OCI-LY3 (cell line): ENCODE measurements around the gene MPRIP.
"Not testable (repeated sequence)": the region's sequence is repeated elsewhere in the genome, so short reads cannot be mapped to it uniquely, and the experiment has no call there.

Experiments
- H2AFZ ChIP-seq: fragments of 200-600, 300-600 bp; shearing (Covaris generic); 2 replicates; pipeline ENCODE4 v1.6.0; 2014; ENCODE audit warnings: antibody characterized with exemption, low read depth, low read length
- H3K27ac ChIP-seq: fragments of 200-600, 300-600 bp; sonication (generic); 2 replicates; pipeline ENCODE4 v1.5.1; 2014; ENCODE audit warnings: mild to moderate bottlenecking, low read length, moderate library complexity, mixed read lengths
- H3K27me3 ChIP-seq: fragments of 200-600, 300-600 bp; sonication (generic); 2 replicates; pipeline ENCODE4 v1.6.1; 2014; ENCODE audit warnings: low read depth, low read length, mixed read lengths
- H3K36me3 ChIP-seq: fragments of 200-600, 300-600 bp; sonication (generic); replicated peaks from 2 replicates; pipeline ENCODE3; 2014; ENCODE audit warnings: low read depth, low read length, mixed read lengths
- H3K4me1 ChIP-seq: fragments of 300-600, 200-600 bp; sonication (generic); 2 replicates; pipeline ENCODE4 v1.6.1; 2014; ENCODE audit warnings: low read length, mixed read lengths
- H3K4me2 ChIP-seq: fragments of 200-600, 300-600 bp; sonication (generic); 2 replicates; pipeline ENCODE4 v1.6.1; 2014; ENCODE audit warnings: low read length, mixed read lengths
- H3K4me3 ChIP-seq: fragments of 300-600, 200-600 bp; sonication (generic); 2 replicates; pipeline ENCODE4 v1.5.1; 2014; ENCODE audit warnings: antibody characterized with exemption, mild to moderate bottlenecking, low read length, moderate library complexity
- H3K79me2 ChIP-seq: fragments of 300-600, 200-600 bp; shearing (Covaris generic); 2 replicates; pipeline ENCODE4 v1.6.1; 2014; ENCODE audit warnings: mild to moderate bottlenecking, low read length, mixed read lengths
- H3K9ac ChIP-seq: fragments of 300-600, 200-600 bp; shearing (Covaris generic); 2 replicates; pipeline ENCODE4 v1.6.0; 2014; ENCODE audit warnings: mild to moderate bottlenecking, low read length, moderate library complexity
- H3K9me3 ChIP-seq: fragments of 200-600, 300-600 bp; shearing (Covaris generic); 2 replicates; pipeline ENCODE4 v1.6.1; 2014; ENCODE audit warnings: low read length, mixed read lengths; ENCODE audit not compliant: insufficient read depth
- H4K20me1 ChIP-seq: fragments of 200-600, 300-600 bp; sonication (generic); 2 replicates; pipeline ENCODE4 v1.6.1; 2016; ENCODE audit warnings: low read length, mixed read lengths; ENCODE audit not compliant: insufficient read depth
- EZH2phosphoT487 ChIP-seq: fragments of 200-600 bp; shearing (Covaris generic); IDR thresholded peaks from 2 replicates; pipeline ENCODE4 v1.6.1; 2018; ENCODE audit warnings: antibody characterized with exemption, mixed run types, low read depth
- TF ChIP-seq, protein P1 (sequence below): fragments of 200-600, 300-600 bp; sonication (generic); IDR thresholded peaks from 2 replicates; pipeline ENCODE4 v1.5.1; 2014; ENCODE audit warnings: antibody characterized with exemption, low read length, low read depth

MPRIP gene

DNA sequence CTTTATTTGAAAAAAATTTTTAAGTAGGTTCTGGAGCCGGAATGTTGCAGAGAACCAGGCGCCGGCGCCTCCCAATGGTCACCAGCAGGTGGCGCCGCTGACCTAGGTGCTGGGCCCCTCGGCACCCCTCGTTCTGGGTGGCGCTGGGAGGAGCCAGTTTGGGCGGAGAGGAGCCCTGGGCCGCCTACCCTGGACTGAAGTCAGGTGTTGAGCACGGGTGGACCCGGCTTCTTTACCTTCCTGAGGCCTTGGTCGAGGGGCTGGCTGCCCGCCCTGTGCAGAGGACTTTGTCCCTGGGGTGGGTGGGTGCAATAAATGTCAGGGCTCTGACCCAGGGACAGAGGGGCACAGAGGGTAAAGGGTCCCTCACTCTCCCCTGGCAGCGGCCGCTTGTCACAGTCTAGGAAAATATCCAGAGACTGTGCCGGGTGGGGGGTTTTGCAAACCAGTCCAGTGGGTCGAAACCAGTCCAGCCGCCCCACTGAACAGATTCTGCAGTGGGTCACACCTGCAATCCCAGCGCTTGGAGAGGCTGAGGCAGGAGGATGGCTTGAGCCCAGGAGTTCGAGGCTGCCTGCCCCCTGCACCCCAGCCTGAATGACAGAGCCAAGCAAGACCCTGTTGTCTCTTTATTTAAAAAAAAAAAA, 40.3 kb upstream of the MPRIP start:
- peak overlapping the region; percentile 30; the same call in 1 of the 2 replicates for H2AFZ ChIP-seq
- no peaks in the 10 kb centered on the region for H3K36me3 ChIP-seq
- no peak for TF ChIP-seq EZH2phosphoT487
- TF ChIP-seq, protein P1, sequence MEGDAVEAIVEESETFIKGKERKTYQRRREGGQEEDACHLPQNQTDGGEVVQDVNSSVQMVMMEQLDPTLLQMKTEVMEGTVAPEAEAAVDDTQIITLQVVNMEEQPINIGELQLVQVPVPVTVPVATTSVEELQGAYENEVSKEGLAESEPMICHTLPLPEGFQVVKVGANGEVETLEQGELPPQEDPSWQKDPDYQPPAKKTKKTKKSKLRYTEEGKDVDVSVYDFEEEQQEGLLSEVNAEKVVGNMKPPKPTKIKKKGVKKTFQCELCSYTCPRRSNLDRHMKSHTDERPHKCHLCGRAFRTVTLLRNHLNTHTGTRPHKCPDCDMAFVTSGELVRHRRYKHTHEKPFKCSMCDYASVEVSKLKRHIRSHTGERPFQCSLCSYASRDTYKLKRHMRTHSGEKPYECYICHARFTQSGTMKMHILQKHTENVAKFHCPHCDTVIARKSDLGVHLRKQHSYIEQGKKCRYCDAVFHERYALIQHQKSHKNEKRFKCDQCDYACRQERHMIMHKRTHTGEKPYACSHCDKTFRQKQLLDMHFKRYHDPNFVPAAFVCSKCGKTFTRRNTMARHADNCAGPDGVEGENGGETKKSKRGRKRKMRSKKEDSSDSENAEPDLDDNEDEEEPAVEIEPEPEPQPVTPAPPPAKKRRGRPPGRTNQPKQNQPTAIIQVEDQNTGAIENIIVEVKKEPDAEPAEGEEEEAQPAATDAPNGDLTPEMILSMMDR: peak; percentile 81
- H3K9ac ChIP-seq: no peak overlapping the region
- H3K4me2 ChIP-seq: peak overlapping the region; percentile 64
- no peaks in the 10 kb centered on the region for H4K20me1 ChIP-seq
- H3K9me3 ChIP-seq: no peaks in the 10 kb centered on the region
- H3K4me3 ChIP-seq: peak overlapping the region; percentile 58
- peaks cover 7% of the 10 kb centered on the region; the same call in 1 of the 2 replicates for H3K4me1 ChIP-seq
- no peak overlapping the region for H3K27ac ChIP-seq
- no peaks in the 10 kb centered on the region for H3K27me3 ChIP-seq
- H3K79me2 ChIP-seq: no peaks in the 10 kb centered on the region

DNA sequence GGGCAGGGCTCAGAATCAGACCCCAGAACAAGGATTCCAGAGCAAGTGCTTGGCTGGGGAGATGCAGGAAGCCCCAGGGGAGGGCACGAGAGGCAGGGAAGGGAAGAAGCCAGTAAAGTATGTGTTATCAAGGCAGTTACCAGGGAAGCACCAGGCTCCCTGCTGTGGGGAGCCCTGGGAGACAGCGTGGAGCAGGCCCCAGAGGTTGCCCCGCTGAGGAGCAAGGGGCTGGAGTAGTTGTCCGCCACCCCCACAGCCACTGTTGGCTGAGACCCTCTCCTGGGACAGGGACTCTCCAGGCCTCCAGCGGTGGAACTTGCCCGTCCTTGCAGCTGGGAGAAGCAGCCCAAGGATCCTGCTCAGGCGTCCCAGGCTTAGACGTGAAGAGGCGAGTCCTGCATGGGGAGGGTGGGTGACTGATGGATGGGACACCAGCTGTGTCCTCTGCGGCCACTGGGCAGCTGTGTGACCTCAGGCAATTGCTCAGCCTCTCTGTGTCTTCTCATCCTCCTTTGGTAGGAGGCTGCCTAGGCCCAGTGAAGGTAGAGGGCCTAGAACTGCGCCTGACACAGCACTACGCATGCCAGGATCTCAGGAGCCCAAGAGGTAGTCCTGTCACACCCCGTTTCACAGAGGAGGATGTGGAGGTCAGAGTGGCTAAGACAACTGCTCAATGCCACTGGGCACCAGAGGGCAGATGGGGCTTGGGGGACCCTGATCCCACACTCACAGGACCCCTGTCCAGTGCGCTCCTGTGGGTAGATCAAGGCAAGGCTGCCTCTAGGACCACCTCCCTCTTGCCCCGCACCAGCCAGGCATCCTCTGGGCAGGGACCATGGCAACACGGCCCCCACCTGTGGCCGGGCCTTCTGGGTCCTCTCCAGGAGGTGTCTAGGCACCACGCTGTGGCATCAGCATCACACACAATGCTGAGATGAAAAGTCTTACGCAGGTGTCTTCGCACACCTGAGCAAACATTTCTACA, 39.2 kb upstream of the MPRIP start:
- H3K36me3 ChIP-seq, H3K27me3 ChIP-seq, H3K79me2 ChIP-seq, H2AFZ ChIP-seq, H3K4me3 ChIP-seq, H3K4me1 ChIP-seq, H3K9ac ChIP-seq, H3K4me2 ChIP-seq, H3K9me3 ChIP-seq, H4K20me1 ChIP-seq, H3K27ac ChIP-seq: not testable (repeated sequence)

DNA sequence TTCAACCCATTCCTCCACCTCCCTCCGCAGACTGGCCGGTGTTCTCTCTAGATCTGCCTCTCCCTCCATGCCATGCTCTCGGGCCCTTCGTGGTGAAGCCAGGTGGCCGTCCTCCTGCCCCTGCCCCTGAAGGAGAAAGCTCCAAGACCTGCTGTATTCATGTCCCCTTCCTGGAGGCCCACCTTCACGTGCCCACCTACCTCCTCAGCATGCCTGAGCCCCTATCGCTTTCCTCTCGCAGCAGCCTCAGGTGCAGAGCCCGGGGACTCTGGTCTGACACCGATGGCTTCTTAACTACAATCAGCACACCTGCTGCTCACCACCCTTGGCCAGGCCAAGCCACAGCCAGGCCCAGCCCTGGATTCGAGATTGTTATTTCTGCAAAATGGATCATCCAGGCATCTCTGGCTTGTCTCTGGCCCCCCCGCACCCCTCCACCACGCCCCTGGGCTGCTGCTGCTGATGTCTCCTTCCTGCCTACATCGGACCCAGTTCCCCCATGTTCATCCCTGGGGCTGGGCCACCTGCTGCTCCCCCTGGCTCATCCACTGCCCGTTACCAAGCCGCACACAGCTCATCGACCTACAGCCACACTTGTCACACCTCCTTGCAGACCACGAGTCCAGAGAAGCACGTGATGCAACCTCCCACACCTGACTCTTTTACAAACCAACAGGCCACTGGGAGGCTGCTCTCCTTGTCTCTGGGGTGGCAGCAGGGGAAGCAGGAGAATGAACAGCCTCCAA, 37.8 kb upstream of the MPRIP start:
- no peak overlapping the region for H3K4me2 ChIP-seq
- H3K4me1 ChIP-seq: peaks cover 7% of the 10 kb centered on the region; the same call in 1 of the 2 replicates
- H3K36me3 ChIP-seq: no peaks in the 10 kb centered on the region
- H3K27me3 ChIP-seq: no peaks in the 10 kb centered on the region
- H2AFZ ChIP-seq: no peak overlapping the region
- no peak overlapping the region for H3K9ac ChIP-seq
- H3K4me3 ChIP-seq: no peak overlapping the region
- TF ChIP-seq, protein P1: no peak
- no peak for TF ChIP-seq EZH2phosphoT487
- H3K9me3 ChIP-seq: no peaks in the 10 kb centered on the region
- H4K20me1 ChIP-seq: no peaks in the 10 kb centered on the region
- no peaks in the 10 kb centered on the region for H3K79me2 ChIP-seq
- no peak overlapping the region for H3K27ac ChIP-seq

DNA sequence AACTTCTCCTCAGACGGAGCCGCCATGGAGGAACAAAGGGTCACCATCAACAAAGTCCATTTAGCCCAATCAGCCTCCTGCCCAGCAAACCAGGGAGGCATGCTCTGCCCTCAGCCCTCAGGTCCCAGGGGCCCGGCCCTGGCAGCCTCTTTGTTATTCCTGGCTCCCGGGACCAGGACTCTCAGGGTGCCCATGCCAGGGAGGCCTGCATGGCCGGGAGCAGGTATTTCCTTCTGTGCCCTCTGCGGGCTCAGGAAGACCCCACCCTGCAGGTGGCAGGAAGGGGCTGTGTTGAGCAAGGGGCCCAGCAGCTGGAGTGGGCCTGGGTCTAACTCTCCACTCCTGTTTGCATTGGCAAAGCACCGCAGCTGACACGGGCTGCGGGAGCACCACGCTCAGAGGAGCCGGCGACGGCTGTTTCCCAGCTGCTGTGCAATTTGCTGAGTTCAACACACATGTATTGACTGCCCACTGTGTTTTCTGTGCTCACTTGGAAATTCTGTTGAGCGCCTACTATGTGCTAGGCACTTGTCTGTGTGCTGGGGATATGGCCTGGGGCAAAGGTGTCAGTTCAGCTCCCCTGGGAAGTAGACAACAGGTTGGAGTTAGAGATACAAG, 37.2 kb upstream of the MPRIP start:
- H3K9ac ChIP-seq, H2AFZ ChIP-seq, H3K4me3 ChIP-seq, H3K9me3 ChIP-seq, H3K27me3 ChIP-seq, H3K4me2 ChIP-seq, H4K20me1 ChIP-seq, H3K27ac ChIP-seq, H3K79me2 ChIP-seq, H3K4me1 ChIP-seq, H3K36me3 ChIP-seq: not testable (repeated sequence)

DNA sequence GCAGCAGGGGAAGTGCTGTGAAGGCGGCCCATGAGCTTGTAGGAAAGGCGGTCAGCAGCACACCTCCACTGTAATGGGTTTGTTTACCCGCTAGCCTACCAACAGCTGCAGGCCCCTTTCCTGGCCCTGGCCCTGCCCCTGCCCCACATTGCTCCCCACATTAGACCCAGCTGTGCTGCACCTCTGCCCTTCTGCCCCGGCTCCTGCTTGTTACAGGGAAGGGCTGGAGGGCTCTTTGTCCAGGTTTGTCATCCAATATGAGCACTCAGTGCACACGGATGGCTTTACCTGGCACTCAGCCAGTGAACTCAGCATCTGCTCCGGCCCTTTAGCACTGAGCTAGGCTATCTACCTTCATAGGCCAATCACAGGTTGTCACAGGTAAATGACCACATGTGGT, 34.4 kb upstream of the MPRIP start:
- H3K27ac ChIP-seq: not testable (repeated sequence)

DNA sequence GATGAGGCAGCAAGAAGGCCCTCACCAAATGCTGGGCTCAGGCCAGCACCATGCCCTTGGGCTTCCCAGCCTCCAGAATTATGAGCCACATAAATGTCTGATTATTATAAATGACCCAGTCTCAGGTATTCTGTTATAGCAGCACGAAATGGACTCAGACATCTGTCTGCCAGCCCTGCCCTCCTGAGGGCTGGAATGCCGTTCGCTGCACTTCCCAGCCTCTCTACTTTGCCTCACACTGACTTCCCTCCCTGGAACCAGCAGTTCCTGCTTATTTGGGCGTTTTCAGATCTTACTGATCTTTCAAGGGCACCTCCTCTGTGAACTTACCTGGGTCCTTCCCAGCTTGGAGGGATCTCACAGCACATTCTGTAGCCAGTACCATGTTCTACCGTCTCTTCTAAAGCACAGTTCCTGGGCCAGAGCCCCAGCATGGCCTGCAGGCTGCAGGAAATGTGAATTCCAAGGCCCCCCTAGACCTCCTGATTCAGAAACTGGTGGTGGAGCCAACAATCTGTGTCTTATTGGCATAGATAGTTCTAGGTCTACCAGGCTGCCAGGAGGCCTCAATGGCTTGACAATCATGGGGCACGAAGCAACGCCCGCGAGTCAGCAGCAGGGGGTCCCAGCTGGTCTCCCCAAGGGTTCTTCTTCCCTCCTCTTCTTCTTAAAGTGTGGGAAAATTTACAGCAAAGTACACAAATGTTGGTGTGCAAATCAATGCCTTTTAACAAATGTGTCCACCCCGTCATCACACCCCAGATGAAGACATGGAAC, 33.4 kb upstream of the MPRIP start:
- not testable (repeated sequence) for H3K9me3 ChIP-seq, H3K27ac ChIP-seq, H3K4me3 ChIP-seq, H4K20me1 ChIP-seq, H3K9ac ChIP-seq, H2AFZ ChIP-seq, H3K79me2 ChIP-seq, H3K4me1 ChIP-seq, H3K36me3 ChIP-seq, H3K27me3 ChIP-seq, H3K4me2 ChIP-seq

More for the DNA sequence above, 34.4 kb upstream of the MPRIP start:
- H3K9me3 ChIP-seq, H3K4me2 ChIP-seq, H4K20me1 ChIP-seq, H3K79me2 ChIP-seq, H3K36me3 ChIP-seq, H3K27me3 ChIP-seq, H2AFZ ChIP-seq, H3K9ac ChIP-seq, H3K4me1 ChIP-seq, H3K4me3 ChIP-seq: not testable (repeated sequence)

DNA sequence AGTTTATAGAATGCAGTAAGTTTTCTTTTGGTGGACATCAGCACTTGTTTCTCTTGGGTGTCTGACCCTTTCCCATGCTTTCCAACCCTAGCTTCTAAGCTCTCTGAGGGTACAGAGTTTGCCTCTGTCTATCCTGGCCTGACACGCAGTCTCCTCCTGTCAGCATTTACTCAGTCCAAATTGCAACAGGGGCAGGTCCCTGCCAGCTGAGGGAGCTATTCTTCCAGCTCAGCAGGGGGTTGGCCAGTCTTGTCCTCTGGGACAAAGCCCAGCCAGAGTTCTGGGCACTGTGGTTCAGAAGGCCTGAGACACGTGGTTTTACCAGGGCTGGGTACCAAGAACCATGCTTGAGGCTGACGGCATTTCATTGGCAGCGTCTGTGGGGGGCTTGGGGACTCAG, 32.3 kb upstream of the MPRIP start:
- not testable (repeated sequence) for H3K9ac ChIP-seq, H3K4me1 ChIP-seq, H3K9me3 ChIP-seq, H3K27me3 ChIP-seq, H2AFZ ChIP-seq, H3K27ac ChIP-seq, H3K4me2 ChIP-seq, H3K36me3 ChIP-seq, H3K4me3 ChIP-seq, H4K20me1 ChIP-seq, H3K79me2 ChIP-seq
